NCI-H2227 treated with DMSO at 0.1 percent for 48 hours (cell line): ENCODE data around the gene CEACAM16.
"Not testable (repeated sequence)": the region's sequence is repeated elsewhere in the genome, so short reads cannot be mapped to it uniquely, and the experiment has no call there.

Experiments used
- DNase-seq: peaks from one replicate; lab custom pipeline; 2025; lab: John Stamatoyannopoulos, UW

Gene CEACAM16, protein sequence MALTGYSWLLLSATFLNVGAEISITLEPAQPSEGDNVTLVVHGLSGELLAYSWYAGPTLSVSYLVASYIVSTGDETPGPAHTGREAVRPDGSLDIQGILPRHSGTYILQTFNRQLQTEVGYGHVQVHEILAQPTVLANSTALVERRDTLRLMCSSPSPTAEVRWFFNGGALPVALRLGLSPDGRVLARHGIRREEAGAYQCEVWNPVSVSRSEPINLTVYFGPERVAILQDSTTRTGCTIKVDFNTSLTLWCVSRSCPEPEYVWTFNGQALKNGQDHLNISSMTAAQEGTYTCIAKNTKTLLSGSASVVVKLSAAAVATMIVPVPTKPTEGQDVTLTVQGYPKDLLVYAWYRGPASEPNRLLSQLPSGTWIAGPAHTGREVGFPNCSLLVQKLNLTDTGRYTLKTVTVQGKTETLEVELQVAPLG

DNA sequence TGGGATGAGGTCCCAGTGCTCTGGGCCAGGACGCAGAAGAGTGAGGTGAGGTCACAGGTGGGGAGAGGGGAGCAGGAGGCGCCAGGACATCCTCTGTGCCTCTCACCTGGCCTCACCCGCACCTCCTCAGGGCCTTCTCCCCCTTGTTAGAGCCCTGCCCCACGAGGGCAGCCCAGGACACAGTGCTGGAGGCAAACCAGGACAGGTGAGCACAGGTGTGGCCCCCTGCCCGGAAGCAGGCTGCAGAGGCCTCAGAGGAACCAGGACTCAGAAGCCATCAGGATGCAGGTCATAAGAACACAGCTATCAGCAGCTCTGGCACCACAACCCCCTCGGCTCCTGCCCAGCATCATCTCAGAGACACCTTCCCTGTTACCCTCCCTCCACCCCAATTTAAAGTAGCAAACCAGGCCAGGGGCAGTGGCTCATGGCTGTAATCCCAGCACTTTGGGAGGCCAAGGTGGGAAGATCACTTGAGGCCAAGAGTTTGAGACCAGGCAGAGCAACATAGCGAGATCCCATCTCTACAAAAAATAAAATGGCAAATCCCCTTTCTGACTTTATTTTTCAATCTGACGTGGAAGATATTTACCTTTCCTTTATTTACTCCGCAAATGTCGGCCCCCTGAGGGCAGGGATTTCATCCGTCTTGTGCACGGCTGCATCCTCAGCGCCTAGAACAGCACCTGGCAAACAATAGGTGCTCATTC lies at the start of gene CEACAM16:
Gene CEACAM16, plus strand, starts transcription at position 660 of the 710 bp plus-strand sequence. CDS start 2,306 bp downstream, outside the sequence.
- no peak for DNase-seq

DNA sequence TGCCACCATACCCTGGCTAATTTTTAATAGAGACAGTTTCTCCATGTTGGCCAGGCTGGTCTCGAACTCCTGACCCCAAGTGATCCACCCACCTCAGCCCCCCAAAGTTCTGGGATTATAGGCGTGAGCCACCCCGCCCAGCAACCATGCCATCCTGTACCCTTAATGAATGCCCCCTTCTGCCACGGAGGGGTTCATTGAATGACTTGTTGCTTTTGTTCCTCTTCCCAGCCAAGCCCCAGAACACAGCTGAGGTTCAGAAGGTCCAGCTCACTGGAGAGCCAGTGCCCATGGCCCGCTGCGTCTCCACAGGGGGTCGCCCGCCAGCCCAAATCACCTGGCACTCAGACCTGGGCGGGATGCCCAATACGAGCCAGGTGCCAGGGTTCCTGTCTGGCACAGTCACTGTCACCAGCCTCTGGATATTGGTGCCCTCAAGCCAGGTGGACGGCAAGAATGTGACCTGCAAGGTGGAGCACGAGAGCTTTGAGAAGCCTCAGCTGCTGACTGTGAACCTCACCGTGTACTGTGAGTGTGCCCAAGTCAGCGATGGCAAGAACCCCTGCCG lies 49.3 kb upstream of the CEACAM16 start:
- no peak for DNase-seq

DNA sequence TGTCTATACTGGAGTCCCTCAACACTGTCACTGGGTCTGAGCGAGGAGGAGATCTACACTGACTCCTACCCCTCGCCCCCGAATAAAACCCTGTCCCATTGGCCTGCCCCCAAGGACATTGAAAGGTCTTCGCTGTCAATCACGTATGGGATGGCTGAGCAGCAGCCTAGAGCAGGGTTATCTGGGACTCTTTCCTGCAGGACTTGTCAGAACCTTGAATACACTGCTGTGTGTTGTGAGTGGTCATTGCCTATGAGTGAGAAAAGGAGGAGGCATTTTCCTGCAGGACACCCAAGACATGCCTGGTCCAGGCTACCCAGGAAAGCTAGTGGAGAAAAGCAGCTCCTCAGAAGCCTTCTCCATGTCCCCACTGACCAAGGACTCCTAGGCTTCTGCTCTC lies 45.6 kb upstream of the CEACAM16 start:
- DNase-seq: no peak

DNA sequence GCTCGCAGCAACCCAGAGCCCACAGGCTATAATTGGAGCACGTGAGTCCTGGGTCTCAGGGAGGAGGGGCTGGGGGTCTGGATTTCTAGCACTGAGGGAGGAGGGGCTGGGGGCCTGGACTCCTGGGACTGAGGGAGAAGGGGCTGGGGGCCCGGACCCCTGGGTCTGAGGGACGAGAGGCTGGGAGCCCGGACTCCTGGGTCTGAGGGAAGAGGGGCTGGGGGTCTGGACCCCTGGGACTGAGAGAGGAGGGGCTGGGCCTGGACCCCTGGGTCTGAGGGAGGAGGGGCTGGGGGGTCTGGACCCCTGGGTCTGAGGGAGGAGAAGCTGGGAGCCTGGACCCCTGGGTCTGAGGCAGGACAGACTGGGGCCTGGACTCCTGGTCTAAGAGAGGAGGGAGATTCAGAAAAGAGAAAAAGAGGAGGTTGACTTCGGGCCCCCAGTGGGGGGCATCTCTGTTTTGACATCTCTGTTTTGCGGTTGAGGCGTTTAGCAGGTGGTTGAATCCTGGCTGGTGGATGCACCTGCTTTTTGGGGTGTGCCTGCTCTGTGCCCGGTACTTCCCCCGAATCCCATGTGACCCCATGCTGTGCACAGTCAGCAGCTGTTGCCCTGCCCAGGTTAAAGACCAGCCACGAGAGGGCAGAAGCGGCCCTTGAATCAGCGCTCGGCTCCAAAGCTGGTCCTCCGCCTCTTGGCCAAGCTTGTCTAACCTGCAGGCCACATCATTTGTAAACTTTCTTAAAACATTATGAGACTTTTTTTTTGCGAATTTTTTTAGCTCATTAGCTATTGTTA lies 44.8 kb upstream of the CEACAM16 start:
- DNase-seq: no peak

DNA sequence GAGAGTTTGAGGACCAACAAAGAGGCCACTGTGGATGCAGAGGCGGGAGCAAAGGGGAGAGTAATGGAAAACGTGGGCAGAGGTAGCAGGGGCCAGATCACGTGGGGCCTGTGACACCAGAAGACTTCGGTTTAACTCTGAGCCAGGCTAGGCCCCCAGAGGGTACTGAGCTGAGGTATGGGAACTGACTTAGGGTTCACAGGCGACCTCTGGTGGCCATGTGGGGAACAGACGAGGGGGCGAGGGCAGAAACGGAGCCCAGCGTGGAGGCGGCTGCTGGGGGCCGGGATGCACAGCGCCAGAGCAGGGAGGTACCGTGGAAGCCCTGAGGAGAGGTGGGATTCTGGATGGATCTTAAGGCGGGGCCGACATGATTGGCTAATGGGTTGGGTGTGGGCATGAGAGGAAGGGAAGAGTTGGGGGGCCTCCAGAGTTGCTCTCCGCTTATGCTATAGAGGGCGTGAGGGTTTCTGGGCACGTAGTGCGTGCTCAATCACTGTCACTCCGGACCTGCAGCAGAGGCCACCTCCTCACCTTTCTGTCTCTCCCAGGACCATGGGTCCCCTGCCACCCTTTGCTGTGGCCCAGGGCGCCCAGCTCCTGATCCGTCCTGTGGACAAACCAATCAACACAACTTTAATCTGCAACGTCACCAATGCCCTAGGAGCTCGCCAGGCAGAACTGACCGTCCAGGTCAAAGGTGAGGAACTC lies 41.6 kb upstream of the CEACAM16 start:
- no peak for DNase-seq

DNA sequence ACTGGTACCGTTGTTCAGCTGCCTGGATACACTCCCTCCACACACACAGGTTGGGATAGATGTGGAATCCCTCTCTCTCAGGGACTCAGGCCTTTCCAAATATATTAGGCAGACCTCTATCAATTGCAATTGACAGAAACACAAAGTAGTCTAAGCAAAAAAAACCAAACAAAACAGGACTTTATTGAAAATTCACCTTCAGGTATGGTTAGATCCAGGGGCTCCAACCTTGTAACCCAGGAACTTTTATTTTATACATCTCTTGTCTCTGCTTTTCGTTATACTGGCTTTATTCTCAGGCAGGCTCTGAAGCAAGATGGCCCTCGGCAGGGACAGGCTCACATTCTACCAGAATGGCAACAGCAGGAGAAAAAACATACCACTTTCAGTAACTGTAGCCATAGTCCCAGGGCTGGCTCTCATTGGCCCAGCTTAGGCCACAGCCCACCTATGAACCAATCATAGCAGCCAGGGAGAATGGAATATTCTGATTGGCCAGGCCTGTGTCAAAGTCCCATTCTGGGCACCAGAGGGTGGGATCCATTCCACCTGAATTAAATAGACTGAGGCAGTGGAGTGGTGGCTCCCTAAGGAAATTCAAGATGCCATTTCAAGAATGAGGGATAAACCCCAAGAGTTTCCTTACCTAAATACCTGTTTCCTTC lies 40.8 kb upstream of the CEACAM16 start:
- DNase-seq: no peak

DNA sequence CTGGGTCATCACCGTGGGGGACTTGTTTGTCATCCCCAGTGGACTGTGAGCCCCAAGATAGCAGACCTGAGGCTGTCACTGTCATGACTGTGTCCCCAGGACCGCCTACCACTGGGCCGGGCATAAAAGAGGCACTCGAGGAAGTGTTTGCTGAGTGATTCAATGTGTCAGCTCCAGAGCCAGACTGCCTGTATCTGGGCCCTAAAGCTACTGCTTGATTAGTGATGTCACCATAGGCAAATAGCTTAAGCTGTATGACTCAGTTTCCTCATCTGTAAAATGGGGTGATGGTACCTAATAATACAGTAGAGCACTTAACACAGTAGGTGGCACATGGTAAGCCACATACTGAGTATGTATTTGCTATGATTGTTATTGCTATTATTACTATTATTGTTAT lies 38.9 kb upstream of the CEACAM16 start:
- DNase-seq: no peak

DNA sequence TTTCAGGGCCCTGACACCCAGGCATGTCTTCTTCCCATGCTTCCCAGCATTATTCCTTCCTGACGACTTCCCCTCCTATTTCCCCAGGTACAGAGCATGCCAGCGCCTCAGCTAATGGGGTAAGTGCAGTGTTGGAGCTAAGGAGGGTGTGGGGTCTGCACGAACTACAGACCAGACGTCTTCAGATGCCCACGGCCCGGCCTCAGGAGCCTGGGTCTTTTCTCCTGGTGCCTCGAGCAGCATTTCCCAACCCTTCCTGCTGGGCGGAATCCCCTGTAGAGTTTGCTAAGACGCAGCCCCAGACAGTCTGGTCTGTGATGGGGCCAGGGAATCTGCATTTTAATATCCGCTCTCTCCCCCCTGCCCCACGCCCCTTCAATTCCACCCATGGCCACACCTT lies 37.7 kb upstream of the CEACAM16 start:
- no peak for DNase-seq

DNA sequence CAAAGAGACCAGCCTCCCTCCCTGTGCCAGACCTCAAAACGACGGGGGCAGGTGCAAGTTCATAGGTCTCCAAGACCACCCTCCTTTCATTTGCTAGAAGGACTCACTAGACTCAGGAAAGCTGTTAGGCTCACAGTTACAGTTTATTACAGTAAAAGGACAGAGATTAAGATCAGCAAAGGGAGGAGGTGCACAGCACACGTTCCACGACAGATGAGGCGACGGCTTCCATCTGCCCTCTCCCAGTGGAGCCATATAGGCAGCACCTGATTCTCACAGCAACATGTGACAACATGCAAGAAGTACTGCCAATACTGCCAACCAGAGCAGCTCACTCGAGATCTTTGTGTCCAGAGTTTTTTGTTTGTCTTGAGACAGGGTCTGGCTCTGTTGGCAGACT lies 37.0 kb upstream of the CEACAM16 start:
- DNase-seq: no peak

DNA sequence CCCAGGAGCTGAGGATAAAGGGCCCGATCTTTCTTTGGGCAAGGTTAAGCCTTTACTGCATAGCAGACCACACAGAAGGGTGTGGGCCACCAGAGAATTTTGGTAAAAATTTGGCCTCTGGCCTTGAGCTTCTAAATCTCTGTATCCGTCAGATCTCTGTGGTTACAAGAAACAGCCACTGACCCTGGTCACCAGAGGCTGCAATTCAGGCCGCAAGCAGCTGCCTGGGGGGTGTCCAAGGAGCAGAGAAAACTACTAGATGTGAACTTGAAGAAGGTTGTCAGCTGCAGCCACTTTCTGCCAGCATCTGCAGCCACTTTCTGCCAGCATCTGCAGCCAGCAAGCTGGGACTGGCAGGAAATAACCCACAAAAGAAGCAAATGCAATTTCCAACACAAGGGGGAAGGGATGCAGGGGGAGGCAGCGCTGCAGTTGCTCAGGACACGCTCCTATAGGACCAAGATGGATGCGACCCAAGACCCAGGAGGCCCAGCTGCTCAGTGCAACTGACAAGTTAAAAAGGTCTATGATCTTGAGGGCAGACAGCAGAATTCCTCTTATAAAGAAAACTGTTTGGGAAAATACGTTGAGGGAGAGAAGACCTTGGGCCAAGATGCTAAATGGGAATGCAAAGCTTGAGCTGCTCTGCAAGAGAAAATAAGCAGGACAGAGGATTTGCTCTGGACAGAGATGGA lies 36.1 kb upstream of the CEACAM16 start:
- DNase-seq: no peak

DNA sequence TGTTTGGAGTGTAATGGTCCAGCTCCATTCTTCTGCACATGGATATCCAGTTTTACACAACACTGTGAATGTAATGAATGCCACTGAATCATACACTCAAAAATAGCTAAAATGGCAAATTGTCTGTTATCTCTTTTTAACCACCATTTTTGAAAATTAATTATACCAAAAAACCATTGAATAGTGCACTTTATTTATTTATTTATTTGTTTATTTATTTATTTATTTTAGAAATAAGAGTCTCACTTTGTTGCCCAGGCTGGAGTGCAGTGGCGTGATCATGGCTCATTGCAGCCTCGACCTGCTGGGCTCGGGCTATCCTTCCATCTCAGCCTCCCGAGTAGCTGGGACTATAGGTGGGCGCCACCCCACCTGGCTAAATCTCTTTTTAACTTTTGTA lies 35.0 kb upstream of the CEACAM16 start:
- no peak for DNase-seq

DNA sequence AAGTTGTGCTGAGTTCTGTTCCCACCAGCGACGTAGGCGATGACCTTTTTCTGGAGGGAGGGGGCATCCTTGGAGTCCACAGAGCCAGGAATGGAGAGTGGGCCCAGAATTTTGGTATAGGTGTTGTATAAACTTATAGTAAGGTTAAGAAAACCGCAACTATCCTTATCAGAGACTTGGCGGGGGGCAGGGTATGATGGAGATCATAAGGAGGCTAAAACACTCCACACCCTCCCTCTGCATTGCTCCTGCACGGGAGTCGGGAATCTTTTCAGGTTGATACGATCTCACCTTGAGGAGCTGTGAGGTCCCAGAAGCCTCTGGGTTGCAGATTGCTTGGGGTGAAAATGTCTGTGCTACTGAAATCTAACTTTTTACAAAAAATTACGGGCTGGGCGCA lies 34.0 kb upstream of the CEACAM16 start:
- DNase-seq: no peak

DNA sequence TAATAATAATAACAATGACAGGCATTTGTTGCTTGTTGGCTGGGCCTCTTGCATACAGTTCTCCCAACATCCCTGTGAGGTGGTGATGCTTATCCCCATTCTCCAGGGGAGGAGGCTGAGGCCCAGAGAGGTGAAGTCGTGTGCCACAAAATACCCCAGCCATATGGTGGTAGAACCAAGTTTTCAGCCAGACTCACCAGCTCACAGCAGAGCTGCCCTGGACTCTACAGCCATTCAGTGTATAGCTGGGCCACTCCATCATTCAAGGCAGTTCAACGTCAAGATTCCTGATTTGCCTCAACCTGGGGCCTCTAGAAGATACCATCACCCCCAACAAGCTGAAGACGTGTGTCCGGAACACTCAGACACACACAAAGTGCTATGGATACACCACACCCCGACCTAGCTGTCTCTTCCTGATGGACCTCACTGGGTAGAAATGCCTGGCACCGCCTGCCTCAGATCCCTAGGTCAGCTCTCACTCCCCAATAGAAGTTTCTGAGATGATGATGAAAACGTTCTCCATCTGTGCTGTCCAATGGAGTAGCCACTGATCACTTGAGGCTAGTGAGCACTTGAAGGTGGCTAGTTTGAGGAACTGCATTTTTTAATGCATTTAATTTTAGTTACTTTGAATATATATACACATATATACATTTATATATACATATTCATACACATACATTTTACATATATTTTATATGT lies 31.9 kb upstream of the CEACAM16 start:
- DNase-seq: no peak

DNA sequence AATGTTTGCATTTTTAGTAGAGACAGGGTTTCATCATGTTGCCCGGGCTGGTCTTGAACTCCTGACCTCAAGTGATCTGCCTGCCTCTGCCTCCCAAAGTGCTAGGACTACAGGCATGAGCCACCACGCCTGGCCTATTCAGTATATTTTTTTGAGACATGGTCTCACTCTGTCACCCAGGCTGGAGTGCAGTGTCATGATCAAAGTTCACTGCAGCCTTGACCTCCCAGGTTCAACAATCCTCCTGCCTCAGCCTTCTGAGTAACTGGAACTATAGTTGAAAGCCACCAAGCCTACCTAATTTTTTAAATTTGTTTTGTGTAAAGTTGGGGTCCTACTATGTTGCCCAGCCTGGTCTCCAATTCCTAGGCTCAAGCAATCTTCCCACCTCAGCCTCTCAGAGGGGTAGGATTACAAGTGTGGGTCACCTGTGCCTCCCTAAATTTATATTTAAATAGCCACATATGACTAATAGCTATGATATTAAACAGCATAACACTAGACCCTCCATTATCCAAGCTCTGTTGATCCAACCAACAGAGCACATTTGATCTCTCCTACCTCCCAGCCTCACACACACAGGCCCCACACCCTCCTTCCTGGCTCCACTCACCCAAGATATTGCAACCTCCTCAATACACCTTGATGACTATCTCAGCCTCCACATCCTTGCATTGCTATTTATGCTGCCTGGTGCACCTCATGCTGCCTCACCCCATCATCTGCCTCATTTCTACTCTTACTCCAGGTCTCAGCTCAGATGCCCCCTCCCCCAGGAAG lies 29.8 kb upstream of the CEACAM16 start:
- DNase-seq: no peak

DNA sequence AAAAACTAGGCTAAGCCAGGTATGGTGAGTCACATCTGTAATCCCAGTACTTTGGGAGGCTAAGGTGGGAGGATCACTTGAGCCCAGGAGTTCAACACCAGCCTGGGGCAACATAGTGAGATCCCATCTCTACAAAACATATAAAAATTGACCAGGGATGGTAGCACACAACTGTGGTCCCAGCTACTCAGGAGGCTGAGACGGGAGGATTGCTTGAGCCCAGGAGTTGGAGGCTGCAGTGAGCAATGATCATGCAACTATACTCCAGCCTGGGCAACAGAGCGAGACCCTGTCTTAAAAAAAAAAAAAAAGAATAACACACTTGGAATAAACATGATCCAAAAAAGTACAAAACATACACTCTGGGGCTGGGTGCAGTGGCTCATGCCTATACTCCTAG lies 28.9 kb upstream of the CEACAM16 start:
- not testable (repeated sequence) for DNase-seq

DNA sequence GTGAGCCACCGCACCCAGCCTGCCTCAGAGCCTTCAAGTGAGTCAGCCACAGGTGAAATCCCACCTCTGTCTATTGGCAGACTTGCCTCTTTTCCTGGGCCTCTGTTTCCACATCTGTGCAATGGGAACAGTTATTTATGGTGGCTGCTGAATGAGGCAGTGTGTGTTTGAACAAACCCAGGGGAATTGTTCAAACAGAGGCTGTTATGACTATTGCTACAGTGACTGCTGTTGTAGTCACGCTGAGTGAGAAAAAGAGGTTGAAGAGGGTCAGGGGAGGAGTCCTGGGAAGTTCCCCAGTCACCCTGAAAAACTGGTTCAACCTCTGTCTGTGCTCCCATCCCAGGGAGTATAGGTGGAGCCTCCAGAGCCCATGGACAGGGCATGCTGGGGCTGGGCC lies 27.6 kb upstream of the CEACAM16 start, which contains the start of gene CEACAM19:
Gene CEACAM19, plus strand, starts transcription at position 83 of the 400 bp plus-strand sequence. CDS start 450 bp downstream, outside the sequence.
- DNase-seq: no peak

DNA sequence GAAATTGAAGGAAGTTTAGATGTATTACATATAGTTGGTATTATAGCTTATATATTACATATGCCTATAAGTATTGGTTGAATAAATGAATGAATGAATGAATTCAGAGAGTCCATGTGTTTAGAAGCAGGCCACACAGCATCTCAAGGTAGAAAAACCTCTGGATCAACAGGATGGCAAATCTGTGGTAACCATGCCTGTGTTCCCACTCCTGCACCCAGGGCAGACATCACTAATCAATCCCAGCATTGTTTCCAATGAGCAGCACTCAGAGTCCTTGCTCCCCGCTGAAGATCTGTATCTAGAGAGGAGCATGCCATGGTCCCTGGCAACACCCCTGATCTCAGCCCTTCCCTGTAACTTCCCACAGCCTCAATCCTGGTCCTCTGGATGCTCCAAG lies 26.7 kb upstream of the CEACAM16 start:
- DNase-seq: no peak

DNA sequence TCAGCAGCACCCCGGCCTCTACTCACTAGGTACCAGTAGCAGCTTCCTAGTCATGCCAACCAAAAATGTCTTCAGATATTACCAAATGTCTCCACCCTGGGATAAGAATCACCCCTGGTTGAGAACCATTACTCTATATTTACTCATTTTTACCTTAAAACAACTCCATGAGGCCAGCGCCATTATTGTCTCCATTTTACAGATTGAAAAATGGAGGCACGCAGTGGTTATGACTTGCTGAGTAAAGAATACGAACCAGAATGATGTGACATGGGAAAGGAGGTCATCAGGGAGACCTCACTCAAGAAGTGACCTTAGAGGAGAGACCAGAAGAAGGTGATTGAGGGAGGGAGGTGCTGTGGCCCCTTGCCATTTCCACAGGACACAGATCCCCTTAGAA lies 25.4 kb upstream of the CEACAM16 start:
- no peak for DNase-seq

DNA sequence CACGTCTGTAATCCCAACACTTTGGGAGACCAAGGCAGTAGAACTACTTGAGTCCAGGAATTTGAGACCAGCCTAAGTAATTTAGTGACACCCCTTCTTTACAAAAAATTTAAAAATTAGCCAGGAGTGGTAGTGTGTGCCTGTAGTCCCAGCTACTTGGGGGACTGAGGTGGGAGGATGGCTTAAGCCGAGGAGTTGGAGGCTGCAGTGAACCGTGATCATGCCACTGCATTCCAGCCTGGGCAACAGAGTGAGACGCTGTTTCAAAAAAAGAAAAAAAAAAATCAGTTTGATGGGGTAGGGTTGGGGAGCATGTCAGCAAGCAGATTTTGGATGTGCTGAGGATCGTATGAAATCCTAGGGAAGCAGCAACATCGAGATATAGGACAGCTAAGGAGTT lies 23.4 kb upstream of the CEACAM16 start:
- no peak for DNase-seq
